DOHH2 (cell line): Measurements from ENCODE around the gene LGI2.
"Not testable (repeated sequence)": the region's sequence is repeated elsewhere in the genome, so short reads cannot be mapped to it uniquely, and the experiment has no call there.

Source experiments
- H3F3A ChIP-seq: fragments of 200-600 bp; sonication (generic), shearing (Covaris generic); 2 replicates; pipeline ENCODE4 v1.6.0; 2016; ENCODE audit warnings: antibody characterized with exemption, mild to moderate bottlenecking; ENCODE audit not compliant: control insufficient read depth, insufficient read depth
- H3K27ac ChIP-seq: fragments of 200-600 bp; sonication (generic); 2 replicates; pipeline ENCODE4 v1.5.1; 2014; ENCODE audit warnings: low read depth, mild to moderate bottlenecking, low read length, moderate library complexity
- H3K27me3 ChIP-seq: fragments of 200-600 bp; sonication (generic); 2 replicates; pipeline ENCODE4 v1.6.1; 2014; ENCODE audit warnings: mild to moderate bottlenecking, low read length, mixed read lengths; ENCODE audit not compliant: control insufficient read depth
- H3K36me3 ChIP-seq: fragments of 200-600 bp; sonication (generic); 2 replicates; pipeline ENCODE4 v1.6.1; 2014; ENCODE audit warnings: mild to moderate bottlenecking, low read length, moderate library complexity, mixed read lengths; ENCODE audit not compliant: control insufficient read depth
- H3K4me1 ChIP-seq: fragments of 200-600 bp; sonication (generic); 2 replicates; pipeline ENCODE4 v1.6.1; 2014; ENCODE audit warnings: mild to moderate bottlenecking, low read length, mixed read lengths; ENCODE audit not compliant: control insufficient read depth
- H3K4me2 ChIP-seq: fragments of 200-600 bp; sonication (generic); 2 replicates; pipeline ENCODE4 v1.6.0; 2014; ENCODE audit warnings: mild to moderate bottlenecking, low read length, moderate library complexity
- H3K4me3 ChIP-seq: fragments of 200-600 bp; sonication (generic); 2 replicates; pipeline ENCODE4 v1.5.1; 2014; ENCODE audit warnings: mild to moderate bottlenecking, low read length, mixed read lengths
- H3K79me2 ChIP-seq: fragments of 200-600 bp; sonication (generic); 2 replicates; pipeline ENCODE4 v1.6.1; 2014; ENCODE audit warnings: mild to moderate bottlenecking, low read length, mixed read lengths; ENCODE audit not compliant: control insufficient read depth
- H3K9me2 ChIP-seq: fragments of 200-600 bp; sonication (generic); replicated peaks from 2 replicates; pipeline ENCODE4 v1.6.1; 2014; ENCODE audit warnings: mild to moderate bottlenecking, low read length, mixed read lengths; ENCODE audit not compliant: control insufficient read depth
- H3K9me3 ChIP-seq: fragments of 200-600 bp; sonication (generic); 2 replicates; pipeline ENCODE4 v1.6.1; 2014; ENCODE audit warnings: antibody characterized with exemption, low read length, mixed read lengths; ENCODE audit not compliant: control insufficient read depth, insufficient read depth
- H4K20me1 ChIP-seq: fragments of 200-600 bp; sonication (generic); 2 replicates; pipeline ENCODE4 v1.6.0; 2014; ENCODE audit warnings: low read depth, mild to moderate bottlenecking, antibody characterized with exemption, low read length, moderate library complexity; ENCODE audit not compliant: control insufficient read depth, insufficient read depth
- CTCF ChIP-seq: fragments of 200-600 bp; sonication (generic); IDR thresholded peaks from one replicate; pipeline ENCODE4 v1.5.1; 2014; ENCODE audit warnings: antibody characterized with exemption, mild to moderate bottlenecking, low read depth, low read length; ENCODE audit not compliant: poor library complexity, severe bottlenecking
- EZH2phosphoT487 ChIP-seq: fragments of 200-600 bp; sonication (generic); IDR thresholded peaks from 2 replicates; pipeline ENCODE4 v1.6.1; 2017; ENCODE audit warnings: borderline replicate concordance, mild to moderate bottlenecking, antibody characterized with exemption, low read length, moderate library complexity, mixed read lengths

Gene LGI2

GRCh38 chr4:25068386-25068785 is 37.6 kb upstream of the LGI2 start:
- H3K36me3 ChIP-seq, result no peaks in the 10 kb centered on the region

GRCh38 chr4:25065932-25066590 is 35.3 kb upstream of the LGI2 start:
- H3K79me2 ChIP-seq, result no peaks in the 10 kb centered on the region
- H3K4me3 ChIP-seq, result no peak overlapping the region
- no peak overlapping the region for H3K4me2 ChIP-seq
- H3K27me3 ChIP-seq, result no peaks in the 10 kb centered on the region
- no peak for TF ChIP-seq CTCF
- TF ChIP-seq EZH2phosphoT487, result no peak
- no peaks in the 10 kb centered on the region for H3K36me3 ChIP-seq
- H4K20me1 ChIP-seq, result no peaks in the 10 kb centered on the region
- no peak overlapping the region for H3K27ac ChIP-seq
- H3F3A ChIP-seq, result no peaks in the 10 kb centered on the region
- no peaks in the 10 kb centered on the region for H3K9me3 ChIP-seq
- no peaks in the 10 kb centered on the region for H3K9me2 ChIP-seq
- no peaks in the 10 kb centered on the region for H3K4me1 ChIP-seq

More at GRCh38 chr4:25068386-25068785, 37.6 kb upstream of the LGI2 start:
- H3K4me1 ChIP-seq, result no peaks in the 10 kb centered on the region
- H3K79me2 ChIP-seq, result no peaks in the 10 kb centered on the region
- no peaks in the 10 kb centered on the region for H4K20me1 ChIP-seq
- H3K4me3 ChIP-seq, result no peak overlapping the region
- TF ChIP-seq EZH2phosphoT487, result no peak
- no peak for TF ChIP-seq CTCF
- H3K9me2 ChIP-seq, result no peaks in the 10 kb centered on the region
- no peaks in the 10 kb centered on the region for H3K27me3 ChIP-seq
- H3K27ac ChIP-seq, result no peak overlapping the region
- no peaks in the 10 kb centered on the region for H3F3A ChIP-seq
- no peak overlapping the region for H3K4me2 ChIP-seq
- H3K9me3 ChIP-seq, result no peaks in the 10 kb centered on the region

- Histone ChIP-seq H3K4me3 (no peak overlapping the region), H4K20me1 (no peaks in the 10 kb centered on the region), H3F3A (no peaks in the 10 kb centered on the region), H3K4me1 (no peaks in the 10 kb centered on the region), H3K4me2 (no peak overlapping the region), H3K27me3 (no peaks in the 10 kb centered on the region), H3K9me3 (no peaks in the 10 kb centered on the region), H3K36me3 (no peaks in the 10 kb centered on the region), H3K79me2 (no peaks in the 10 kb centered on the region), H3K27ac (no peak overlapping the region), H3K9me2 (no peaks in the 10 kb centered on the region)
- TF ChIP-seq EZH2phosphoT487, result no peak
- no peak for TF ChIP-seq CTCF
Measured at GRCh38 chr4:25065431-25065858, 34.7 kb upstream of the LGI2 start.

GRCh38 chr4:25064447-25064846 is 33.7 kb upstream of the LGI2 start:
- not testable (repeated sequence) for H3K4me1 ChIP-seq, H3K4me2 ChIP-seq, H4K20me1 ChIP-seq, H3K9me3 ChIP-seq, H3K36me3 ChIP-seq, H3F3A ChIP-seq, H3K27ac ChIP-seq, H3K27me3 ChIP-seq, H3K9me2 ChIP-seq, H3K4me3 ChIP-seq, H3K79me2 ChIP-seq
